Measurements from ENCODE around the gene ITGB3.

ITGB3 gene

GRCh38 chr17:47272491-47272890, 18.9 kb downstream of the ITGB3 start:
- TF ChIP-seq CTCF (IDR thresholded peaks at IDR 0.05; ENCODE audit: insufficient read depth, missing control alignments), result no peak
- FAIRE-seq, result no peak

GRCh38 chr17:47273245-47273644, 19.6 kb downstream of the ITGB3 start:
- FAIRE-seq, result no peak
- DNase-seq (ENCODE audit: insufficient read length, low spot score), result no peak
- TF ChIP-seq CTCF (IDR thresholded peaks at IDR 0.05; ENCODE audit: insufficient read depth, missing control alignments), result no peak

More at GRCh38 chr17:47272491-47272890, 18.9 kb downstream of the ITGB3 start:
- no peak for DNase-seq (ENCODE audit: insufficient read length, low spot score)

GRCh38 chr17:47274319-47275069, 20.9 kb downstream of the ITGB3 start:
- DNase-seq (ENCODE audit: insufficient read length, low spot score) (no peak), FAIRE-seq (no peak)
- no peak for TF ChIP-seq CTCF (IDR thresholded peaks at IDR 0.05; ENCODE audit: insufficient read depth, missing control alignments)

GRCh38 chr17:47275245-47275984, 21.8 kb downstream of the ITGB3 start:
- DNase-seq (ENCODE audit: insufficient read length, low spot score) (no peak), FAIRE-seq (no peak)
- TF ChIP-seq CTCF (IDR thresholded peaks at IDR 0.05; ENCODE audit: insufficient read depth, missing control alignments), result no peak

- DNase-seq (ENCODE audit: insufficient read length, low spot score) (no peak), FAIRE-seq (no peak)
- no peak for TF ChIP-seq CTCF (IDR thresholded peaks at IDR 0.05; ENCODE audit: insufficient read depth, missing control alignments)
Observed at GRCh38 chr17:47276444-47276843, 22.8 kb downstream of the ITGB3 start.

GRCh38 chr17:47276868-47277267, 23.2 kb downstream of the ITGB3 start:
- no peak for TF ChIP-seq CTCF (IDR thresholded peaks at IDR 0.05; ENCODE audit: insufficient read depth, missing control alignments)
- FAIRE-seq (no peak), DNase-seq (ENCODE audit: insufficient read length, low spot score) (no peak)

- no peak for TF ChIP-seq CTCF (IDR thresholded peaks at IDR 0.05; ENCODE audit: insufficient read depth, missing control alignments)
- FAIRE-seq (no peak), DNase-seq (ENCODE audit: insufficient read length, low spot score) (no peak)
Observed at GRCh38 chr17:47277921-47278320, 24.3 kb downstream of the ITGB3 start.

Measured in D721Med (cell line).